ENCODE measurements around the gene CAP2. TPM values are rescaled to one million over a fixed set of nuclear protein-coding genes. Genes with fewer than 3 reads are reported as not detected.

Gene CAP2
- total RNA-seq, 1 experiment from 2014 or later = 37.0 TPM

DNA sequence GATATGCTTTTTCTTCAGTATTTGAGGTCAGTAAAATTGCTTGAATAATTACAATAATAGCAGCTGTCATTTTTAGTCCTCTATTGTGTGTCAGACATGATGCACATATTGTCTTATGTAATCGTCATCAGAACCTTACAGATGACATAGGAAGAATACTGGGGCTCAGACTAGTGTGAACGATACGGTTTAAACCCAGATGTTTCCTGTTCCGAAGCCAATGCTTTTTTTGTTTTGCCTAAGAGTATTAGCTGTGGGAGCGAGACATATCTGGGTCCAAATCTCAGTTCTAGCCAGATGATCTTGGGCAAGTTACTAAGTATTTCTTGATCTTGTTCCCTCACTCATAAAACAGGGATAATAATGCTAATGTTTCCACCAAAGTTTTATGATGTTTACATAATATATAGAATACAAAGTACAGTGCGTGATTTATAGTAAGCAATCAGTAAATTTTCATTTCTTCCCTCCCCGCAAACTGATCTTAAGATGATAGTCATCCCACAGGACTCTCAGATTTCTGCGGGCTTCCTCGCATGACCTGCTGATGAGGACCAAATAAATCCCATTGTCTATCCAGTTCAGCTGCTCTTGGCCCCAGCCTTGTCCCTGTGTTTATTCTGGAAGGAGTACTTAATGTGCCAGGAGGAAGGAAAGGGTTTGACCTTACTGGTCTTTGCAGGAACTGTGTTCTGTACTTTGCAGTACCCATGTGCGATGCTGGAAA, 98.2 kb downstream of the CAP2 start:
- in situ Hi-C loops (cut with HindIII; ENCODE audit: low pct_unique_long_range_greater_than_20kb, low sequenced_read_pairs) (no loop called here), intact Hi-C loops (cut with micrococcal nuclease; ENCODE audit: unreplicated experiment) (no loop called here)
- no peak for ATAC-seq
- DNase-seq (ENCODE audit: low read depth, low spot score) = no peak
- Histone ChIP-seq H3K27ac (ENCODE audit: low read length) (no peak overlapping the region), H3K36me3 (ENCODE audit: control insufficient read depth, insufficient read depth, low read length) (no peaks in the 10 kb centered on the region), H3K9me3 (ENCODE audit: control insufficient read depth, insufficient read depth, low read depth, low read length) (no peaks in the 10 kb centered on the region), H3K4me1 (ENCODE audit: control insufficient read depth, insufficient read depth, low read length) (no peaks in the 10 kb centered on the region), H3K27me3 (ENCODE audit: control insufficient read depth, insufficient read depth, low read length) (no peaks in the 10 kb centered on the region), H3K4me3 (ENCODE audit: low read depth in 2 of 2, low read length in 2 of 2) (no peak overlapping the region)
- BruUV-seq (replicated peaks) = no TSS peak
- TF ChIP-seq TCF7L2 (IDR thresholded peaks at IDR 0.05; ENCODE audit: low read depth, low read length) = no peak
- no peak for TF ChIP-seq SIN3A (IDR thresholded peaks at IDR 0.05; ENCODE audit: borderline replicate concordance, insufficient read depth, low read depth, low read length)
- CTCF ChIA-PET = no interaction called here
- POLR2A ChIA-PET = no interaction called here

DNA sequence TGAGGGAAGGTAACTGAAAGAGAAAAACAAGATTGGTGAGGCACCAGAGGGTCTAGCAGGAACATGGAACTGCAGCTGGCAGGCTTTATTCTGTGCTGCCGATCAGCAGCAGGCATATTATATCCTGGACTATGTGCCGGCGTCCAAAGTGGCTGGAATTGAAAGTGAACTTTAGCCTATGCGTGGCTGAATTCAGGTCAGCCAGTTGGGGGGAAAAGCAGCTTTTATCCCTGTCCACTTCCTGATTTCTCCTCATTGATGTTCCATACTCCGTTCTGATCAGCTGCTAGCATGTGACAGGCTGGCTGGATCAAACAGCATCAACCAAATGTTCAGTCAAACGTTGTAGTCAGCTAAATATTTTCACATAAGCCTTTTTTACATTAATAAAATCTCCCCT, 99.0 kb downstream of the CAP2 start:
- no peak overlapping the region for H3K27ac ChIP-seq (ENCODE audit: low read length)
- ChIA-PET POLR2A (no interaction called here), CTCF (no interaction called here)
- no peak overlapping the region for H3K4me3 ChIP-seq (ENCODE audit: low read depth in 2 of 2, low read length in 2 of 2)
- no TSS peak for BruUV-seq (replicated peaks)
- in situ Hi-C loops (cut with HindIII; ENCODE audit: low pct_unique_long_range_greater_than_20kb, low sequenced_read_pairs) (no loop called here), intact Hi-C loops (cut with micrococcal nuclease; ENCODE audit: unreplicated experiment) (no loop called here)
- ATAC-seq = no peak
- no peaks in the 10 kb centered on the region for H3K36me3 ChIP-seq (ENCODE audit: control insufficient read depth, insufficient read depth, low read length)
- no peaks in the 10 kb centered on the region for H3K9me3 ChIP-seq (ENCODE audit: control insufficient read depth, insufficient read depth, low read depth, low read length)
- no peaks in the 10 kb centered on the region for H3K27me3 ChIP-seq (ENCODE audit: control insufficient read depth, insufficient read depth, low read length)
- TF ChIP-seq TCF7L2 (IDR thresholded peaks at IDR 0.05; ENCODE audit: low read depth, low read length) (no peak), POLR2AphosphoS5 (IDR thresholded peaks at IDR 0.05; ENCODE audit: low read depth, low read length) (no peak), SIN3A (IDR thresholded peaks at IDR 0.05; ENCODE audit: borderline replicate concordance, insufficient read depth, low read depth, low read length) (no peak)
- TF ChIP-seq, protein P1, sequence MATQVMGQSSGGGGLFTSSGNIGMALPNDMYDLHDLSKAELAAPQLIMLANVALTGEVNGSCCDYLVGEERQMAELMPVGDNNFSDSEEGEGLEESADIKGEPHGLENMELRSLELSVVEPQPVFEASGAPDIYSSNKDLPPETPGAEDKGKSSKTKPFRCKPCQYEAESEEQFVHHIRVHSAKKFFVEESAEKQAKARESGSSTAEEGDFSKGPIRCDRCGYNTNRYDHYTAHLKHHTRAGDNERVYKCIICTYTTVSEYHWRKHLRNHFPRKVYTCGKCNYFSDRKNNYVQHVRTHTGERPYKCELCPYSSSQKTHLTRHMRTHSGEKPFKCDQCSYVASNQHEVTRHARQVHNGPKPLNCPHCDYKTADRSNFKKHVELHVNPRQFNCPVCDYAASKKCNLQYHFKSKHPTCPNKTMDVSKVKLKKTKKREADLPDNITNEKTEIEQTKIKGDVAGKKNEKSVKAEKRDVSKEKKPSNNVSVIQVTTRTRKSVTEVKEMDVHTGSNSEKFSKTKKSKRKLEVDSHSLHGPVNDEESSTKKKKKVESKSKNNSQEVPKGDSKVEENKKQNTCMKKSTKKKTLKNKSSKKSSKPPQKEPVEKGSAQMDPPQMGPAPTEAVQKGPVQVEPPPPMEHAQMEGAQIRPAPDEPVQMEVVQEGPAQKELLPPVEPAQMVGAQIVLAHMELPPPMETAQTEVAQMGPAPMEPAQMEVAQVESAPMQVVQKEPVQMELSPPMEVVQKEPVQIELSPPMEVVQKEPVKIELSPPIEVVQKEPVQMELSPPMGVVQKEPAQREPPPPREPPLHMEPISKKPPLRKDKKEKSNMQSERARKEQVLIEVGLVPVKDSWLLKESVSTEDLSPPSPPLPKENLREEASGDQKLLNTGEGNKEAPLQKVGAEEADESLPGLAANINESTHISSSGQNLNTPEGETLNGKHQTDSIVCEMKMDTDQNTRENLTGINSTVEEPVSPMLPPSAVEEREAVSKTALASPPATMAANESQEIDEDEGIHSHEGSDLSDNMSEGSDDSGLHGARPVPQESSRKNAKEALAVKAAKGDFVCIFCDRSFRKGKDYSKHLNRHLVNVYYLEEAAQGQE (IDR thresholded peaks at IDR 0.05; ENCODE audit: insufficient read depth in 1 of 2, low read depth in 2 of 2, low read length in 1 of 2) = no peak
- TF ChIP-seq, protein P2, sequence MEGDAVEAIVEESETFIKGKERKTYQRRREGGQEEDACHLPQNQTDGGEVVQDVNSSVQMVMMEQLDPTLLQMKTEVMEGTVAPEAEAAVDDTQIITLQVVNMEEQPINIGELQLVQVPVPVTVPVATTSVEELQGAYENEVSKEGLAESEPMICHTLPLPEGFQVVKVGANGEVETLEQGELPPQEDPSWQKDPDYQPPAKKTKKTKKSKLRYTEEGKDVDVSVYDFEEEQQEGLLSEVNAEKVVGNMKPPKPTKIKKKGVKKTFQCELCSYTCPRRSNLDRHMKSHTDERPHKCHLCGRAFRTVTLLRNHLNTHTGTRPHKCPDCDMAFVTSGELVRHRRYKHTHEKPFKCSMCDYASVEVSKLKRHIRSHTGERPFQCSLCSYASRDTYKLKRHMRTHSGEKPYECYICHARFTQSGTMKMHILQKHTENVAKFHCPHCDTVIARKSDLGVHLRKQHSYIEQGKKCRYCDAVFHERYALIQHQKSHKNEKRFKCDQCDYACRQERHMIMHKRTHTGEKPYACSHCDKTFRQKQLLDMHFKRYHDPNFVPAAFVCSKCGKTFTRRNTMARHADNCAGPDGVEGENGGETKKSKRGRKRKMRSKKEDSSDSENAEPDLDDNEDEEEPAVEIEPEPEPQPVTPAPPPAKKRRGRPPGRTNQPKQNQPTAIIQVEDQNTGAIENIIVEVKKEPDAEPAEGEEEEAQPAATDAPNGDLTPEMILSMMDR (IDR thresholded peaks at IDR 0.05) = no peak
- 0 out of 2 replicates have a peak, but pooled peaks cover under 1% of the 10 kb centered on the region for H3K4me1 ChIP-seq (ENCODE audit: control insufficient read depth, insufficient read depth, low read length)
- DNase-seq (ENCODE audit: low read depth, low spot score) = no peak

DNA sequence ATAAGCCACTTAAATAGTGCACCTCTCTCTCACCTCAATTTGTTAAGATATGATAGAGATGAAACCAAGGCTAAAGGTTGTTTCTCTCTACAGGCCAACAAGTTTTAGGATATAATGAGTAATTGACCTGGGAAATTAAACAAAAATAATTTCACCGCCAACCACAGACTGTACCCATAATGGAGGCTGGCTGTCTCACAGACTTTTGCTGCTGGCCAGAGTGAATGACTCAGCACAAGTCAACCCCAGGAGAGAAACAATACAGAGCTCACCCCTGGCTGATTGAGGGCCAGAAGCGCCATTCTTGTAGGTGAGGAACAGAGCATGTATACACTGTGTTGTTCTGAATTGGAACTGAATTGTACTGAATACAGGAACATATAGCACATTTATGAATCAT, 99.9 kb downstream of the CAP2 start:
- ChIA-PET POLR2A (no interaction called here), CTCF (no interaction called here)
- Histone ChIP-seq H3K9me3 (ENCODE audit: control insufficient read depth, insufficient read depth, low read depth, low read length) (no peaks in the 10 kb centered on the region), H3K4me1 (ENCODE audit: control insufficient read depth, insufficient read depth, low read length) (peaks cover 4% of the 10 kb centered on the region; the same call in 1 of the 2 replicates), H3K27me3 (ENCODE audit: control insufficient read depth, insufficient read depth, low read length) (no peaks in the 10 kb centered on the region), H3K36me3 (ENCODE audit: control insufficient read depth, insufficient read depth, low read length) (no peaks in the 10 kb centered on the region), H3K4me3 (ENCODE audit: low read depth in 2 of 2, low read length in 2 of 2) (no peak overlapping the region), H3K27ac (ENCODE audit: low read length) (no peak overlapping the region)
- in situ Hi-C loops (cut with HindIII; ENCODE audit: low pct_unique_long_range_greater_than_20kb, low sequenced_read_pairs) = no loop called here
- ATAC-seq (no peak), DNase-seq (ENCODE audit: low read depth, low spot score) (no peak)
- no TSS peak for BruUV-seq (replicated peaks)
- TF ChIP-seq POLR2AphosphoS5 (IDR thresholded peaks at IDR 0.05; ENCODE audit: low read depth, low read length) = no peak
- TF ChIP-seq, protein P2 (IDR thresholded peaks at IDR 0.05) = no peak
- no peak for TF ChIP-seq TCF7L2 (IDR thresholded peaks at IDR 0.05; ENCODE audit: low read depth, low read length)
- TF ChIP-seq, protein P1 (IDR thresholded peaks at IDR 0.05; ENCODE audit: insufficient read depth in 1 of 2, low read depth in 2 of 2, low read length in 1 of 2) = no peak
- TF ChIP-seq SIN3A (IDR thresholded peaks at IDR 0.05; ENCODE audit: borderline replicate concordance, insufficient read depth, low read depth, low read length) = no peak
- intact Hi-C loops (cut with micrococcal nuclease; ENCODE audit: unreplicated experiment) = no loop called here
